ENCODE data around the gene ANOS1. TPM values are rescaled to one million over a fixed set of nuclear protein-coding genes. Genes with fewer than 3 reads are reported as not detected.

Gene ANOS1
- total and polyA plus RNA-seq, 2 of the 8 experiments (the other 6 are each of a cell fraction or from before 2014, with no cell fraction given), result 34.4 to 59.0 TPM

DNA sequence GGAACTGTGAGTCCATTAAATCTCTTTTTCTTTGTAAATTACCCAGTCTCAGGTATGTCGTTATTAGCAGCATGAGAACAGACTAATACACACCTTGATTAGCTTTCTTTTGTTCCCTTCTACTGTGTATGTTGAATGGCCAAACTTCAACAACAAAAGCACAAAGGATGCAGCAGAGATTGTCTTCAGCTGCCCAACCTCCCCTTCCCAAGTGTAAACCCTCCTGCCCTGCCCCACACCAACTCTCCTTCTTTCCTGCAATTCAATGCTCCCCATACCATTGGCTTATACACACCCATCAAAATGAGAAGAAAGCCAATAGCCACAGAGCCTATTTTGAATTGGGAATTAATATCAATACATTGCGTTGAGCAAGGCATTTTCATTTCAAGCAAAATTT is 27.8 kb downstream of the ANOS1 start (continued):
- TF ChIP-seq, protein P1, sequence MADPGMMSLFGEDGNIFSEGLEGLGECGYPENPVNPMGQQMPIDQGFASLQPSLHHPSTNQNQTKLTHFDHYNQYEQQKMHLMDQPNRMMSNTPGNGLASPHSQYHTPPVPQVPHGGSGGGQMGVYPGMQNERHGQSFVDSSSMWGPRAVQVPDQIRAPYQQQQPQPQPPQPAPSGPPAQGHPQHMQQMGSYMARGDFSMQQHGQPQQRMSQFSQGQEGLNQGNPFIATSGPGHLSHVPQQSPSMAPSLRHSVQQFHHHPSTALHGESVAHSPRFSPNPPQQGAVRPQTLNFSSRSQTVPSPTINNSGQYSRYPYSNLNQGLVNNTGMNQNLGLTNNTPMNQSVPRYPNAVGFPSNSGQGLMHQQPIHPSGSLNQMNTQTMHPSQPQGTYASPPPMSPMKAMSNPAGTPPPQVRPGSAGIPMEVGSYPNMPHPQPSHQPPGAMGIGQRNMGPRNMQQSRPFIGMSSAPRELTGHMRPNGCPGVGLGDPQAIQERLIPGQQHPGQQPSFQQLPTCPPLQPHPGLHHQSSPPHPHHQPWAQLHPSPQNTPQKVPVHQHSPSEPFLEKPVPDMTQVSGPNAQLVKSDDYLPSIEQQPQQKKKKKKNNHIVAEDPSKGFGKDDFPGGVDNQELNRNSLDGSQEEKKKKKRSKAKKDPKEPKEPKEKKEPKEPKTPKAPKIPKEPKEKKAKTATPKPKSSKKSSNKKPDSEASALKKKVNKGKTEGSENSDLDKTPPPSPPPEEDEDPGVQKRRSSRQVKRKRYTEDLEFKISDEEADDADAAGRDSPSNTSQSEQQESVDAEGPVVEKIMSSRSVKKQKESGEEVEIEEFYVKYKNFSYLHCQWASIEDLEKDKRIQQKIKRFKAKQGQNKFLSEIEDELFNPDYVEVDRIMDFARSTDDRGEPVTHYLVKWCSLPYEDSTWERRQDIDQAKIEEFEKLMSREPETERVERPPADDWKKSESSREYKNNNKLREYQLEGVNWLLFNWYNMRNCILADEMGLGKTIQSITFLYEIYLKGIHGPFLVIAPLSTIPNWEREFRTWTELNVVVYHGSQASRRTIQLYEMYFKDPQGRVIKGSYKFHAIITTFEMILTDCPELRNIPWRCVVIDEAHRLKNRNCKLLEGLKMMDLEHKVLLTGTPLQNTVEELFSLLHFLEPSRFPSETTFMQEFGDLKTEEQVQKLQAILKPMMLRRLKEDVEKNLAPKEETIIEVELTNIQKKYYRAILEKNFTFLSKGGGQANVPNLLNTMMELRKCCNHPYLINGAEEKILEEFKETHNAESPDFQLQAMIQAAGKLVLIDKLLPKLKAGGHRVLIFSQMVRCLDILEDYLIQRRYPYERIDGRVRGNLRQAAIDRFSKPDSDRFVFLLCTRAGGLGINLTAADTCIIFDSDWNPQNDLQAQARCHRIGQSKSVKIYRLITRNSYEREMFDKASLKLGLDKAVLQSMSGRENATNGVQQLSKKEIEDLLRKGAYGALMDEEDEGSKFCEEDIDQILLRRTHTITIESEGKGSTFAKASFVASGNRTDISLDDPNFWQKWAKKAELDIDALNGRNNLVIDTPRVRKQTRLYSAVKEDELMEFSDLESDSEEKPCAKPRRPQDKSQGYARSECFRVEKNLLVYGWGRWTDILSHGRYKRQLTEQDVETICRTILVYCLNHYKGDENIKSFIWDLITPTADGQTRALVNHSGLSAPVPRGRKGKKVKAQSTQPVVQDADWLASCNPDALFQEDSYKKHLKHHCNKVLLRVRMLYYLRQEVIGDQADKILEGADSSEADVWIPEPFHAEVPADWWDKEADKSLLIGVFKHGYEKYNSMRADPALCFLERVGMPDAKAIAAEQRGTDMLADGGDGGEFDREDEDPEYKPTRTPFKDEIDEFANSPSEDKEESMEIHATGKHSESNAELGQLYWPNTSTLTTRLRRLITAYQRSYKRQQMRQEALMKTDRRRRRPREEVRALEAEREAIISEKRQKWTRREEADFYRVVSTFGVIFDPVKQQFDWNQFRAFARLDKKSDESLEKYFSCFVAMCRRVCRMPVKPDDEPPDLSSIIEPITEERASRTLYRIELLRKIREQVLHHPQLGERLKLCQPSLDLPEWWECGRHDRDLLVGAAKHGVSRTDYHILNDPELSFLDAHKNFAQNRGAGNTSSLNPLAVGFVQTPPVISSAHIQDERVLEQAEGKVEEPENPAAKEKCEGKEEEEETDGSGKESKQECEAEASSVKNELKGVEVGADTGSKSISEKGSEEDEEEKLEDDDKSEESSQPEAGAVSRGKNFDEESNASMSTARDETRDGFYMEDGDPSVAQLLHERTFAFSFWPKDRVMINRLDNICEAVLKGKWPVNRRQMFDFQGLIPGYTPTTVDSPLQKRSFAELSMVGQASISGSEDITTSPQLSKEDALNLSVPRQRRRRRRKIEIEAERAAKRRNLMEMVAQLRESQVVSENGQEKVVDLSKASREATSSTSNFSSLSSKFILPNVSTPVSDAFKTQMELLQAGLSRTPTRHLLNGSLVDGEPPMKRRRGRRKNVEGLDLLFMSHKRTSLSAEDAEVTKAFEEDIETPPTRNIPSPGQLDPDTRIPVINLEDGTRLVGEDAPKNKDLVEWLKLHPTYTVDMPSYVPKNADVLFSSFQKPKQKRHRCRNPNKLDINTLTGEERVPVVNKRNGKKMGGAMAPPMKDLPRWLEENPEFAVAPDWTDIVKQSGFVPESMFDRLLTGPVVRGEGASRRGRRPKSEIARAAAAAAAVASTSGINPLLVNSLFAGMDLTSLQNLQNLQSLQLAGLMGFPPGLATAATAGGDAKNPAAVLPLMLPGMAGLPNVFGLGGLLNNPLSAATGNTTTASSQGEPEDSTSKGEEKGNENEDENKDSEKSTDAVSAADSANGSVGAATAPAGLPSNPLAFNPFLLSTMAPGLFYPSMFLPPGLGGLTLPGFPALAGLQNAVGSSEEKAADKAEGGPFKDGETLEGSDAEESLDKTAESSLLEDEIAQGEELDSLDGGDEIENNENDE (IDR thresholded peaks at IDR 0.05; ENCODE audit: insufficient replicate concordance, low read length), result no peak
- TF ChIP-seq GTF2F1 (IDR thresholded peaks at IDR 0.05; ENCODE audit: borderline replicate concordance, low read depth, low read length) (no peak), FOSL1 (IDR thresholded peaks at IDR 0.05; ENCODE audit: insufficient read depth, low read depth, low read length) (no peak), RFX5 (IDR thresholded peaks at IDR 0.05; ENCODE audit: borderline replicate concordance, low read depth, low read length) (no peak), SP1 (IDR thresholded peaks at IDR 0.05; ENCODE audit: low read depth, low read length) (no peak), SUZ12 (IDR thresholded peaks at IDR 0.05; ENCODE audit: low read length) (no peak)
- TF ChIP-seq, protein P2, sequence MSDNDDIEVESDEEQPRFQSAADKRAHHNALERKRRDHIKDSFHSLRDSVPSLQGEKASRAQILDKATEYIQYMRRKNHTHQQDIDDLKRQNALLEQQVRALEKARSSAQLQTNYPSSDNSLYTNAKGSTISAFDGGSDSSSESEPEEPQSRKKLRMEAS (IDR thresholded peaks at IDR 0.05), result no peak
